Coronary artery (tissue), 2 donors: ENCODE results near the gene CFAP43.

Source experiments
- DNase-seq: peaks from one replicate; pipeline ENCODE4 v3.0.0-alpha.2; 2017; ENCODE audit warnings: low spot score
- H3K27ac ChIP-seq, 2 donors: fragments of 200-600 bp; sonication (generic); one replicate each; pipeline ENCODE4 v1.5.1; 2016 to 2019
- H3K4me3 ChIP-seq: fragments of 200-600 bp; sonication (generic); 2 replicates; pipeline ENCODE4 v1.5.1; 2016; ENCODE audit warnings: mild to moderate bottlenecking, moderate library complexity
- TF ChIP-seq, protein P1 (sequence below): fragments of 200-600 bp; sonication (generic); IDR thresholded peaks from one replicate; pipeline ENCODE4 v1.5.1; 2019; ENCODE audit warnings: antibody characterized with exemption

The CFAP43 gene

DNA sequence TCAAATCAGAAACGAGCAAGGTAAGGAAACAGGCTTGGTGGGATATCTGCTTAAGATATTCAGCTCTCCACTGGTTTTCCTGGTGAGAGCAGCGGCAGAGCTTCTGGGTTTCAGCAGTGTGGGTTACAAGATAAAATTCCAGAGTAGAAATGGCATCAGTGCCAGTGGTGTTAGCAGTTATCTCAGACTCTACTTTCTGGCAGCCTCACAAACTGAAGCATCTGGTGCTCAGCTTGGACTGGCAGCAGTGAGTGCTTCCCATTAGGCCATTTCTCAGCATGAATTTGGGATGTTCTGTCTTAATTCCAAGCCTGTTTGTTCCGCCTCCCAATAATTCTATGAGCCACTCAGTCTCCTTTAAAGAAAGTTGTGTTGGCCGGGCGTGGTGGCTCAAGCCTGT lies 29.9 kb upstream of the CFAP43 start:
- DNase-seq = no peak
- H3K4me3 ChIP-seq = no peak overlapping the region
- TF ChIP-seq, protein P1, sequence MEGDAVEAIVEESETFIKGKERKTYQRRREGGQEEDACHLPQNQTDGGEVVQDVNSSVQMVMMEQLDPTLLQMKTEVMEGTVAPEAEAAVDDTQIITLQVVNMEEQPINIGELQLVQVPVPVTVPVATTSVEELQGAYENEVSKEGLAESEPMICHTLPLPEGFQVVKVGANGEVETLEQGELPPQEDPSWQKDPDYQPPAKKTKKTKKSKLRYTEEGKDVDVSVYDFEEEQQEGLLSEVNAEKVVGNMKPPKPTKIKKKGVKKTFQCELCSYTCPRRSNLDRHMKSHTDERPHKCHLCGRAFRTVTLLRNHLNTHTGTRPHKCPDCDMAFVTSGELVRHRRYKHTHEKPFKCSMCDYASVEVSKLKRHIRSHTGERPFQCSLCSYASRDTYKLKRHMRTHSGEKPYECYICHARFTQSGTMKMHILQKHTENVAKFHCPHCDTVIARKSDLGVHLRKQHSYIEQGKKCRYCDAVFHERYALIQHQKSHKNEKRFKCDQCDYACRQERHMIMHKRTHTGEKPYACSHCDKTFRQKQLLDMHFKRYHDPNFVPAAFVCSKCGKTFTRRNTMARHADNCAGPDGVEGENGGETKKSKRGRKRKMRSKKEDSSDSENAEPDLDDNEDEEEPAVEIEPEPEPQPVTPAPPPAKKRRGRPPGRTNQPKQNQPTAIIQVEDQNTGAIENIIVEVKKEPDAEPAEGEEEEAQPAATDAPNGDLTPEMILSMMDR = no peak
- H3K27ac ChIP-seq = no peak overlapping the region

DNA sequence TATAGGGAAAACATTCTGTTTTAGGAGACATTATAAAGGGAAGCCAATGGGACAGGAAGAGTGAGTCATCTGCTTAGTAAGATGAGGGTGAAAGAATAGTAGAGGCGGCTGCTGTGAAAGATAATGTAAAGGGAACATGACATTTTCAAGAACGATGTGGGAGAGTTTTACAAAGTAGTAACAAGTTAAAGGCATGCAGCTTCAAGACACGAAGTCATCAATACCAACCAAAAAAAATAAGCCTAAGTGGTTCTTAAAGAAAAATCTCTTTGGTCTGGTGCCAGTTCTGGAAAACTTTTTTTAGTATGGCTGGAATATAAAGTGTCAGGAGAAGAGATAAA lies 28.6 kb upstream of the CFAP43 start:
- peak overlapping the region; percentile 46 to 51 for H3K27ac ChIP-seq
- no peak overlapping the region for H3K4me3 ChIP-seq
- no peak for DNase-seq
- TF ChIP-seq, protein P1 = no peak

DNA sequence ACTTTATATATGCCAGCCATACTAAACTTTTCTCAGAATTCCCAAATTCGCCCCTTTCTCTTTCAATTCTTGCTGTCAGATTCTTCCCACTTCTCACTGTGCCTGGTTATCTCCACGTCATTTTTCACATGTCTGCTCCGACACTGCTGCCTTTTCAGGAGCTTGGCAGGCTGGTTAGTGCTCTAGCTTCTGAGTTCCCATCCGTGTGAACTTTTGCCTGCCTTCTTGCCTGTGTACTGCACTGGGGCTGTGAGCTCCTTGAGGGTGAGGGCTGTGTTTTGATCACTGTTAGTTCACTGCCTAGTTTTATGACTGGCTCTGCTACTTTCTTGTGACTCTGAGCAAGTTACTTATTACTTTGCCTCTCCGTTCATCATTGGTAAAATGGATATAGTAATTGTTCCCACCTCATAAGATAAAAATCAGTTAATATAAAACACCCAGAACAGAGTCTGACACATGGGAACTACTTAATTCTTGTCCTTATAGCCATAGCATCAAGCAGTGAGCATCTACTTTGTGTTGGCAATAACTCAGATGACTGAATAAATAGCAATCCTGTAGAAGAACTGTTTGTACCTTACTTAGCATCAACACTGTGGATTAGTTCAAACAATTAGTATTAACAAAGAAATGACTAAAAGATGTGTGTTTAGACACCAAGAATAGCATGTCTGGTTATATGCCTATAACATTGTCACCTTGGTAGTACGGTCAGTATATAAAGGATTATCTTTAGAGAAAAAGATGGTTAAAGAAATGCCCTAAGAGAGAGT lies 28.0 kb upstream of the CFAP43 start:
- peak overlapping the region; percentile 46 to 51 for H3K27ac ChIP-seq
- no peak for DNase-seq
- TF ChIP-seq, protein P1 = no peak
- no peak overlapping the region for H3K4me3 ChIP-seq

DNA sequence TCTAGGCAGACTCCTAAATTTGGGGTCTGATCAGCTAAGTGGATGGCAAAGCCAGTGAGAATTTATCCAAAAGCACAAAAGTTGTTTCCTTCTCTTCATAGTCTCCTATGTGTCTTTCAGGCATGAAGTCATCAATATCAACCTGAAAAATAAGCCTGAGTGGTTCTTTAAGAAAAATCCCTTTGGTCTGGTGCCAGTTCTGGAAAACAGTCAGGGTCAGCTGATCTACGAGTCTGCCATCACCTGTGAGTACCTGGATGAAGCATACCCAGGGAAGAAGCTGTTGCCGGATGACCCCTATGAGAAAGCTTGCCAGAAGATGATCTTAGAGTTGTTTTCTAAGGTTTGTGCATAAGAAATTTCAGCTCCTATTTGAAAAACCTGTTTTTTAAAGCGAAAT lies 27.3 kb upstream of the CFAP43 start:
- TF ChIP-seq, protein P1 = no peak
- Histone ChIP-seq H3K27ac (peak overlapping the region; percentile 46 to 51), H3K4me3 (no peak overlapping the region)
- no peak for DNase-seq

DNA sequence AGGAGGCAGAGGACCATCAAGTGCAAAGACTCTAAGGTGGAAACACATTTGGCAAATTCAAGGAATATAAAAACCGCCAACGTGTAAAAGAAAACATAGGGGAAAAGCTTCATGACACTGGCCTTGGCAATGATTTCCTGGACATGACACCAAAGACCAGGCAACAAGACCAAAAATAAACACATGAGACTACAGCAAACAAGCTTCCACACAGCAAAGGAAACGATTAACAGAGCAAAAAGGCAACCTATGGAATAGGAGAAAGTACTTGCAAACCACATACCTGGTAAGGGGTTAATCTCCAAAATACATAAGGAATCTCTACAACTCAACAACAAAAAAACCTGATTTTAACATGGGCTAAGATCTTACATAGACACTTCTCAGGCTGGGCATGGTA lies 26.0 kb upstream of the CFAP43 start:
- Histone ChIP-seq H3K4me3 (no peak overlapping the region), H3K27ac (no peak overlapping the region)
- DNase-seq = no peak
- TF ChIP-seq, protein P1 = no peak

DNA sequence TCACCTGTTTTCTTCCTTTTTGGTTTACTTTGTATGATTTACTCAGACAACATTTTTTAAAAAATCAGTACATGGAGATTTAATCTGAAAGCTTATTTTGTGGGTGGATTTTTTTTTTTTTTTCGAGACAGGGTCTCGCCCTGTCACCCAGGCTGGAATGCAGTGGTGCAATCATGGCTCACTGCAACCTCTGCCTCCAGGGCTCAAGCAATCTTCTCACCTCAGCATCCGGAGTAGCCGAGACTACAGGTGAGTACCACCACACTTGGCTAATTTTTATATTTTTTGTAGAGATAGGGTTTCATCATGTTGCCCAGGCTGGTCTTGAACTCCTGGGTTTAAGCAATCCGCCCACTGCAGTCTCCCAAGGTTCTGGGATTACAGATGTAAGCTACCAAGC lies 25.1 kb upstream of the CFAP43 start:
- H3K27ac ChIP-seq = no peak overlapping the region
- DNase-seq = no peak
- no peak overlapping the region for H3K4me3 ChIP-seq
- TF ChIP-seq, protein P1 = no peak

DNA sequence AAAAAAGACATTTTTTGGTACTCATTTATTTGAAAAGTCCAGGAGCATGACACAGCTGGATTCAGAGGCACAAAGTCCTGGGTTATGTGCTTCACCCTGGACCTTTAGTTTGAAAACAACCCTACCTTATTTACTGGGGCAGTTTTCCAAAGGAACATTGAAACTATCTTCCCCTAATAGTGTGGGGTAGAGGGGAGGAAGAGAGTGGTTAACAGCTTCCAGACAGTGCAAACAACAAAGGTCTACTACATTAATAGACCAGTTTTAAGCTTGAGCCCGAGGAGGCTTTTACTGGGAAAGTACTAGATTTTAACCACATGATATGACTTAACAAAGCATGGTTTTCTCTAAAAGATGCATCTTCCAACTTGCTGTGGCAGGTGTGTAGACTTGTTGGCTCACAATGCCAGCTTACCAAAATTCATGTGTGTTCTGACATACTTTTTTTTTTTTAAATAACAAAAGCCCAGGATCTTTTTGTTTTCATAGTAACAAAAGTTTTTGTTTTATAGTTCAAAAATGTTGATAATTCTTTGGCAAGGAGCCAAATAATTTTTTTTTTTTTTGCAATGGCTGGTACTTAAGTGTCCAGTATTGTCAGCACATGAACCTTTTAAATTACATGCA lies 24.3 kb upstream of the CFAP43 start:
- TF ChIP-seq, protein P1 = no peak
- Histone ChIP-seq H3K4me3 (peak overlapping the region; percentile 97), H3K27ac (peak overlapping the region; percentile 95 to 100)
- no peak for DNase-seq
